Hematopoietic multipotent progenitor cell treated with erythropoietin and hydrocortisone succinate and interleukin-3 and kit ligand, for 15 days (in vitro differentiated cells): ENCODE data around the gene CLPTM1L.
"Not testable (repeated sequence)": the region's sequence is repeated elsewhere in the genome, so short reads cannot be mapped to it uniquely, and the experiment has no call there.

Experiments used
- DNase-seq: peaks from one replicate; pipeline ENCODE4 v3.0.0-alpha.2; 2015; ENCODE audit warnings: low spot score

Gene CLPTM1L

DNA sequence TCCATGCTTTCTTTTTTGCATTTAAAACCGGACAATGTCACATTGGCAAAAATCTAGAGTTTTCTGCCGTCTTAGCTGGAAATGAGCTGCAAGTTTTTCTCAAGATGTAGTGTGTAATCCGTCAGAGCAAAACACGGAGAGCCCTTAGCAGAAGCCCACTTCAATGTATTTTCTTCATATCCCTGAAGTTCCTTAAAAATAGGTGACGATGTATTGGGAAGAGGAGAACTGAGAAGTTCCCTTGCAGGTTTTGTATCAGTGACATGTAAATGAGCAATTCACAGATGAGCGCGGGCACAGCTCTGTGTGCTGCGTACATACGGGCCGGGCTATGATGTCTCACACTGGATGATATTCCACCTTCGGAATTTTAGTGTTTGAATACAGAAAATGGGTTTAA lies 14.8 kb upstream of the CLPTM1L start:
- no peak for DNase-seq

DNA sequence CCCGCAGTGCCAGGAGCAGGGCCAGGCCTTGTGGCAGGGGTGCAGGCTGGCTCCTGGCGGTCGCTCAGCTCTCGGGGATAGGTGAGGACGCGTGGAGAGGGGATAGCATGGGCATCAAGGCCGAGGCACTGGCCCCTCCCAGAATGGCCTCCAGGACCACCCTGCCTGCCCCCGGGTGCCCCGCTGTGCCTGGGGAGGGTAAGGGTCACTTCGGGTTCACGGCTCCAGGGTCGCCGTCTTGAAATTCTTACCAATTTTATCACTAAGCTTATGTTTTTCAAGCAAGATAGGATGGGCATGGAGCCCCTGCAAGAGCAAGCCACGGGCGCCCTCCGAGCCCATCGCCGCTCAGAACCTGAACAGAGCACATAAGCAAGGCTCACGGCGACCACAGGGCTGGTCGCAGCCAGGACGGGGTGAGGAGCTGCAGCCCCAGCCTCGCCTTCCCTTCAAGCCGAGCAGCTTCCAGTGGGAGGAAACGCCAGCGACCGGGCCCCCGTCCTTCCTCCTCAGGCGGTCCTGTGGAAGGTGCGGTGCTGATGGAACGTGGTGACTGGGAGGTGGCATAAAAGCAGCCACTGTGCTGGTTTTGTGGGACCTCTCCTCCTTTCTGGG lies 14.2 kb upstream of the CLPTM1L start:
- DNase-seq = no peak

DNA sequence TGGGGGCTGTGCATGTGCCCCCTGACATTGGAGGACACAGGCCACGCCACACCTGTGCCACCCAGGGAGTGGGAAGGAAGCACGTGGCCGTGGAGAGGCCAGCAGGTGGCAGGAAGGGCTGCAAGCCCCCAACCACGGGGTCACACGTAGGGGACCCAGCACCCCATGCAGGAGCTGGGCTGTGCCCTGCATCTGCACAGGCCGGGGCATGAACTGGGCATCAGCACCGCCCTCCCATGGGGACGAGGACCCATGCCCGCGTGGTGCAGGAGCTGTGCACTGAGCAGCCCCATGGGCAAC lies 13.8 kb upstream of the CLPTM1L start:
- no peak for DNase-seq

DNA sequence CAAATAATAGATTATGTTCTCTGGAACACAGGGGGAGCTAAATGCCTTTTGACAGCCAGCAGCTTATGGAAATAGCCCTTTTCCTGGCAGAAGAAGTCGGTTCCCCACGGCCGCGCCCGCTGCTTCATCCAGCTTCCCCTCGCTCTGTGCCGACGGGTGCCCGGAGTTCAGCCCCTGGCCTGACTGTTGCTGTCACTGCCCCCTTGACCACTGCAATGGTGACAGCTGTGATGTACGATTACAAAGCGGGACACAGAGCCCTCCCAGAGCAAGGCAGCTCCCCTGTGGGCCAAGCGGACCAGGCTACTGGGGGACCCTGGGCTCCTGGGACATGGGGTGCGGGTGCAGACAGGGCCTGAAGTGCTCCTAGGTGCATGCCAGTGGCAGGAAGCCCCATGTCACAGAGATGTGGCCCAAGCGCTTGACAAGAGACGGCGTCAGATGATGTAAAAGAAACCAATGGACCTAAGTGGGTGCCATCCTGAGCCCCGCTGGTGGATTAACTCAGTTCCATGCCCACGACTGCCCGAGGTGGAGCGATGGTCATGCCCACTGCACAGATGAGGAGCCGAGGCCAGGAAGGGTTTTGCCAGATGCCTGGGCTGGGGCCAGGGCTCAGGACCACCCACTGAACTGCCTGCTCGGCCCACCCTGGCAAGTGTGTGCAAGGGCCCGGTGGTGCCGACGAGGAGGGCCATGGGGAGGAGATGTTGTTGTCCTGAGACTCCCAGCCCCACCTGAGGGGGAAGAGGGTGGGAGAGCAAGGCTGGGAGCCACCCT lies 13.2 kb upstream of the CLPTM1L start:
- DNase-seq = no peak

DNA sequence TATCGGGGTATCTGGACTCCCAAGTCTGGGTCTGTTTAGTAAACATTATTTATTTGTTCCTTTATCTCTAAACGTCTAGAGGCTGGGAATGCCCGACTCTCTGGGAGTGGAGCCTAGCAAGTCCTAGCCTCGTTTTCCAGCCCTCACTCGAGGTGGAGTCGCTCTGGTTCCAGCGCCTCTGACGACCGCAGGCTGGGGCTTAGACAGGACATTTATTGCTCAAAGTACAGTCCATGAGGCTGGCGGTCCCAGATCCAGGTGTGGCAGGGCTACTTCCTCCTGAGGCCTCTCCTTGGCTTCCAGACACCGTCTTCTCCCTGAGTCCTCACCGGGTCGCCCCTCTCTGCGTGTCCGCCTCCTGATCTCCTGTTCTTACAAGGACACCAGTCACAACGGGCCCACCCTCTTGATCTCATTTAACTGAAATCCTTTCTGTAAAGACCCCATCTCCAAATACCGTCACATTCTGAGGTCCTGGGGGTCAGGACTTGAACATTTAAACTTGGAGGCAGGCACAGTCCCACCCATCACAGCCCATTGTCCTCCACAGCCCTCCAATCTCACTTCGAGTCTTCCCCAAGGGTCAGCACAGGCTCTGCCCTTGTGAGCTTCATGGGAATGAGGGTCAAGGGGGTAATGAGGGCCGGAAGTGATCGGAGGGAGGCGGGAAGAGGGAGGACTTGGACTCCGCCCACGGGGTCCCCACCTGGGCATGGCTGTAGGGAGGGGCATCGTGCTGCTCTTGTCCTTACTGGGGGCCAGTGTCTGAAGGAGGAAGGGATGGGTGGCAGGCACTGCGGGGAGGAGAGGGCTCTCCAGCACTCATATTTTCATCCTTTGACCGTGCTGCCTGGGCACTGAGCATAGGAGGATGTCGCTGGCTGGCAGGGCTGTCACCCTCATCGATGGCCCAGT lies 12.2 kb upstream of the CLPTM1L start:
- no peak for DNase-seq

DNA sequence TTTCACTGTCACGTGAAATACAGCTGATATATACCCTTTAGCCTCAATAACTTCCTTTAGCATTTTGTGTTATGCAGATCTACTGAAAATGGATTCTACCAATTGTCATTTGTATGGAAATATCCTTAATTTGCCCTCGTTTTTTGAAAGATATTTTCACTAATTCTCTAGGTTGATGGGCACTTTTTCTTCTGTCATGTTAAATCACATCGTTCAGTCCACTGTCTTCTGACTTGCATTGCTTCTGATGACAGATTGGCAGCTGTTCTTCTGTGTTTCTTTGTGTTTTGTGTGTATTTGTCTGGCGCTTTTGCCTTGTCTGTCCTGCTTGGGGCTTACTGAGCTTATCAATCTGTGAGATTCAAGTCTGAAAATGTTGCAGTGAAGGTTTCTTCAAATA lies 9.7 kb upstream of the CLPTM1L start:
- DNase-seq = no peak

DNA sequence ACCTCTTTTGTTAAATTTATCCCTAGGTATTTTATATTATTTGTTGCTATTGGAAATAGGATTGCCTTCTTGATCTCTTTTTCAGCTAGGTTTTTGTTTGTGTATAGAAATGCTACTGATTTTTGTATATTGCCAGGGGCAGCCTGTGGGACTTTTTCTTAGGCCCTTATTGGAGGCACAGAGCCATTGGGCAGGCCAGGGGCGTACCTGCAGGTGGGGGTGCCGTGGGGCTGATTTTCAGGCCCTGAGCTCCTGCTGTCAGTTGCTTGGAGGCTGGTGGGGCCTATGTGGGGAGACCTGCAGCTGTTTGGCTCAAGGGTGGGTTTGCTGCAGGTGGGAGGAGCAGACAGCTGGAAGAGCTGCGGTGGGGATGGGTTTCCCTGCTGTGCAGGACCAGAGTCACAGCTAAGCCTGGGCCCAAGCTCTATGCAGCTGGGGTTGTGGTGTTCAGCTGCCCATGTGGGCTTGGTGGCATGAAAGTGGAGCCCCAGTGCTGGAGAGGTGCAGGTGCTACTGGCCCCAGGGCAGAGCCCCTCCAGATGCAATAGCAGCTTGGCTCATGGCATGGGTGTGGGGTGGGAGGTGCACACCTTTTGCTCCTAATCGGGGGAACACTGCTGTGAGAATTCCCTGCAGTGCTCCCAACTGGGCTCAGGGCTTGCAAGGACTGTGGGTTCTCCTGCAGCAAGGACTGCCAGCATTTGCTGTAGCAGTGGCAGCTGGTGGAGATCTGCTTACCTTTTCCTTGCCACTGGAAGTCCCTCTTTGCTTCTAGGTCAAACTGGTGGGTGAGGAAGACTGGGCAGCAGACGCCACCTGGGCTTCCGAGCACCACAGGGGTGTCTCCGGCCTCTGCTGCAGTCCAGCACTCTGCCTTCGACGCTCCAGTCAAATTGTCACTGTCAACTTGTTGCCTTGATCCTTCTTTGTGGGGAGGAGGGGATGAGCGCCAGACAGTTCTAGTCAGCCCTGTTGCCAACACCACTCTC lies 7.6 kb upstream of the CLPTM1L start:
- no peak for DNase-seq

DNA sequence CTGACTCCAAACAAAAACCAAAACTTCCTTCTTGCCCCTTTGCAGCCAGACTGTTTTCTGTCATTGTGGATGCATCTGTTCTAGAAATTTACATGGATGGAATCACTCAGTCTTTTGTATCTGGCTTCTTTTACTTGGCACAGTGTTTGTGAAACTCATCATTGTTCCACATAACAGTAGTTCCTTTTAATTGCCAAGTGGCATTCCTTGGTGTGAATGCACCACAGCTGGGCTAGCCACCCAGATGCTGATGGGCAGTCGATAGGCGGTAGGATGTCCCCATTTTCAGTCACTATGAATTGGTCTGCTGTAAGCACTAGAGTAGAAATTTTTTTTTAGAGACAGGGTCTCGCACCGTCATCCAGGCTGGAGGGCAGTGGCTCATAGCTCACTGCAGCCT lies 6.3 kb upstream of the CLPTM1L start:
- no peak for DNase-seq

DNA sequence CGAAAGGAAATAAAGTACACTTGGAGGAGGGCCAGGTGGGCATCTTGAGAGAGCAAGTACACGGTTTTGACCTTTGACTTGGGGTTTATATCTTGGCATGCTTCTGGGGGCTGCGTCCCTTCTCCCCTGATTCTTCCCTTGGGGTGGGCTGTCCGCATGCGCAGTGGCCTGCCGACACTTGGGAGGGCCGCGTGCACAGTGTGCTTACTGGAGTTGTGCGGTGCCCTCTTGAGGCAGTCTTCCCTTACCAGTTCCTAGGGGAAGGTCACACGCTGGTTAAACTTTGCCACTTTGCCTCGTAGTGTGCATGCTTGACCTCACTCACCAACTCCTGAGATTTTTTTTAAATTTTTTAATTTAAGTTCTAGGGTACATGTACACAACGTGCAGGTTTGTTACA lies 4.3 kb upstream of the CLPTM1L start:
- no peak for DNase-seq

DNA sequence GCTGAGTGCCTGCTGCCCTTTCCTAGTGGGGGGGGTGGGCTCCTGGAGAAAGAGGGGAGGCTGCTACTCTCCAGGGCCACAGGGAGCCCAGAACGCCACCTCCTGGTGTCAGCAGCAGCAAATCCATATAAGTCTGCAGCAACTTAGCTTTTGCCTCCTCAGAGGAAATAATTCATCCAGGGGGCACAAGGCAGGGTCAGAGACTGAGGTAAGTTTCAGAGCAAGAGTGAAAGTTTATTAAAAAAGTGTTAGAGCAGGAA lies 4.0 kb upstream of the CLPTM1L start:
- no peak for DNase-seq

DNA sequence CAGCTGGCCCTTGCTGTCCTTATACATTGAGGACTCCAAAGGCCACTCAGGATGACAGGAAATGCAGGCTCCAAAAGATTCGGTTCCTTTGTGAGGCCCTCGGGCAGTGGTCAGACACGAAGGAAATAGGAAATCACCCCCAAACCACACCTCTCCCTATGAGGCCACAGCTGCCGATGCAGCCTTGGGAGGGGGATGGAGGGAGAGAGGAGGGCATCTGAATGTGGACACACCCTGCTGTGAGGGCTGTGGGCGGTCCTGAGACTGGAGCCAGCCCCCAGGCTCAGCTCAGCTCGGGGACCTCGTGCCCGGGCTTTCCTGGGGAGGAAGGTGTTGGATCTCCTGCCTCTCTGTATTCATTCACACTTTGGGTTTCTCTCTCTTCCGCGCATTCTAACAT lies 2.7 kb upstream of the CLPTM1L start:
- DNase-seq = no peak

DNA sequence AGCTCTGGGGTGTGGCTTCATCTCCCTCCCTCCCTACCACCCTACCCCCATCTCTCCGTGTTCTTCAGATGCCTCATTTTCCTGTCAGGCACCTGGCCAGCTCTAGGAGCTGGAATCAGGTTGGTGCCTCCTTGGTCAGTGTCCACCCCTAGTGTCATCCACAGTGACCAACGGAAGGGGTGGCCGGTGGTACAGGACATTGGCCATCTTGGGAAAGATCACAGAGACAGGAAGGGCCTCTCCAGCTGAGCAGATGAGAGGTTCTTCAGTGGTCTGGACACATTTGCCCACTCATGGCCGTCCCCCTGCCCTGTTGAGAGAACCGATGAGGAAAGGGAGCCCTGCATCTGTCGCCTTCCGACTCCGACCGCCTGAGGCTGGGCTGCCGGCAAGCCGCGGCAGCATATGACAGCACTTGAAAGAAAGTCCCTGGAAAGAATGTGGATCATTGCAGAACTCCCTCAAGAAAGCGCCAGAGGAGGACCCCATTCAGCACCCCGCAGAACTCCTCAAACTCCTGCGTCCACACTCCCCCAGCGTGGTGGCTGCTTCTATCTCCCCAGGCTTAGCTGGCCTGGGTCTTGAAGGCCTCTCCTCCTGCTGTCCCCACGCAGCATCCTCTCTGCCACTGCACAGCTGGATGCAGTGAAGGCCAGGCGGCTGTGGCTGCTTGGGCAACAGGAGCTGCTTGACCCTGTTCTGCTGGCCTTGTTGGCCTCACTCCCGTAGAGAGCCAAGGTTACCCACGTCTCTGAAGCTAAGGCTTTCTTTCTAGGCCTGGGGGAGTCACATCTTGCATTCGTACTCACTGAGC lies 1.9 kb upstream of the CLPTM1L start:
- no peak for DNase-seq

DNA sequence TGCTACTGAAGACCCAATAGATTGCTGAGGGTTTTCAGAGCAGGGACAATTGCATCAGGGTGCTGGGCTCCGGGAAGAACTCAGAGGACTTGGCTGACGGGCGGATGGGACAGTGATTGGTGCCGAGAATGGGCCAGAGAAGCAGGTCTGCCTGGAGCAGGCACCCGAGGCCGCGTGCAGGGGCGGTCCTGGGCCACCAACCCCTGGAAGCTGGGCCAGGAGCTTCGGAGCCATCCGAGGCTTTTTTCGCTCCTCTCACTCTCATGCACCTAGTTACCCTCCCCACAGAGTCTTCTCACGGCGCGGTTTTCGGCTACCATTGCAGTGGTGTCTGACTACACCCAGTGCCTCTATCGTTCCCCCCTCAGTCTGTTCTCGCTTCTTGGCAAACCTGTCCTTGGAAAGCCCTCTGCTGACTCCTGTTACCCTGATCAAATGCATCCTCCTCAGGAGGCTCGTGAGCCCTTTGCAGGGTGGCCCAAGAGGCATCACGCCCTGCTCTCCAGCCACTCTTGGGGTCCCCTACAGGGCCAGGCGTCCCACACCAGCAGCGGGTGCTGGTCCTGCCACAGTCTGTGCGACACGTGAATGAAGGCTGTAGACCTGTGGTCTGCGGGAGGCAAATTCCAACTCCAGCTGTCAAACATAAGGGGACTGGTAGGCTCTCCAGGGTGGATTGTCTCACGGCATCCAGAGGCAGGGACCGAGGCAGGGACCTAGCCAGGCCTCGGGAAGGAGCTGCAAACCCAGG lies 1.2 kb upstream of the CLPTM1L start:
- DNase-seq = no peak

DNA sequence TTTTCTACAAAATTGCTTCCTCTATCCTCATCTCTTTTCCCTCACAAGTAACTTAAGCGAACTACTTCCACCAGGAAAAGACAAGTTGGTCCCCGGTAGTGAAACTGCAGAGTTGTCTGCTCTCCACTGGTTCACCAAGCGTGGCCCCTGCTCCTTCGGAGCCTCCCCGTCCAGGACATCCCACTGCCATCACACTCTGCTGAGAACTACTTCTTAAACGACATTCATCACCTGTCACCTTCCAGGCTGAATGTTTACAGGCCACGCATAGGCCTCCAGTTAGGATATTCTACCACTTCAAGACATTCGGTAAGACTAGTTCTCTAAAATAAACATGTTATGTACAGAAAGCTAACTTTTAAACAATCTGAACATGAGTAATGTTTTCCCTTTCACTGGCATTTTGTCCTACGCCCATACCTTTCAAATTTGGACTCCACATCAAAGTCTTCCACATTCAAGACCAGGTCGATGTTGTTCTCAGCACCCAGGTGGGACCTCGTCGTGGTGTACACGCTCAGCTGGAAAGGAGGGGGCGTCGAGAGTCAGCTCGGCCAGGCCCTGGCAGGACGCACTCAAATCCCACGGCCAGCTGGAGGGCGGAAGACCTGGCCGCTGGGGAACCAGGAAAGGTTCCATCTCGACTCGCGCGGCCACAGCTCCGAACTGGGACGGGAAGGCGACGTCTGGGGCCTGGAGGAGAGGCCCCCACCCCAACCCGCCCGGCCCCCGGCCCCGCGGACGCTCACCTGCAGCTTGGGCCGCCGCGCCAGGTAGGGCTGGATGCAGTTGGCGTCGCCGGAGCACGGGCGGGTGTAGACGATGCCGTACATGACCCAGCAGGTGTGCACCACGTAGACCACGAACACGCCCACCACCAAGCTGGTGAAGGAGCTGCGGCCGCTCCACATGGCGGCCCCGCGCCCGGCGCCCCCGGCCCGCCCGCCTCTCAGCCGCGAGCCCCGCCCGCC lies 683 bp downstream of the CLPTM1L start:
- DNase-seq = no peak

DNA sequence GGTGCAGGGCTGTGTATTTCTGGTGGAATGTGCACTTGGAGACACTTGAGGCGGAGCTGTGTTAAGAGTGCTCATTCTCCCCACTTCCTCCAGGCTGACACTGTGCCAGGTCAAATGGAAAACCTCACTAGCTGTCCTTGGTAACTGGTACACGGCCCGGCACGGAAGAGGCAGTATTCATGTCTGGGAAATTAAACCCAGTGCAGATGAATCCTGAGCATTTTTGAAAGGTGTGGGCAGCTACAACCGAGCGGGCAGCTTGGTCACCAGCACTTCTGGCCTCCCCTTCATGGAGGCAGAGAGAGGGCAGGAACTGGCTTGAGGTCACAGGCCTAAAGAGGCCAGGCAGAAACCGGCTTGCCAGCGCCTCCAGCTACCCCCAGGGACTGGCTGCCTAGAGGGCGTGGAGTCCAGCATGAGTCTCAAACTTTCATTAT lies 1.6 kb downstream of the CLPTM1L start:
- DNase-seq = no peak

DNA sequence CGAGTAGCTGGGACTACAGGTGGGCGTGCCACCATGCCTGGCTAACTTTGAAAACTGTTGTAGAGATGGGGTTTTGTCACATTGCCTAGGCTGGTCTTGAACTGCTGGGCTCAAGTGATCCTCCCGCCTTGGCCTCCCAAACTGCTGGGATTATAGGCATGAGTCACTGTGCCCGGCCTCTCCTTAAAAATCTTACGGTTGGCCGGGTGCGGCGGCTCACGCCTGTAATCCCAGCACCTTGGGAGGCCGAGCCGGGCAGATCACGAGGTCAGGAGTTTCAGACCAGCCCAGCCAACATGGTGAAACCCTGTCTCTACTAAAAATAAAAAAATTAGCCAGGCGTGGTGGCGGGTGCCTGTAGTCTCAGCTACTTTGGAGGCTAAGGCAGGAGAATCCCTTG lies 2.2 kb downstream of the CLPTM1L start:
- DNase-seq = not testable (repeated sequence)

DNA sequence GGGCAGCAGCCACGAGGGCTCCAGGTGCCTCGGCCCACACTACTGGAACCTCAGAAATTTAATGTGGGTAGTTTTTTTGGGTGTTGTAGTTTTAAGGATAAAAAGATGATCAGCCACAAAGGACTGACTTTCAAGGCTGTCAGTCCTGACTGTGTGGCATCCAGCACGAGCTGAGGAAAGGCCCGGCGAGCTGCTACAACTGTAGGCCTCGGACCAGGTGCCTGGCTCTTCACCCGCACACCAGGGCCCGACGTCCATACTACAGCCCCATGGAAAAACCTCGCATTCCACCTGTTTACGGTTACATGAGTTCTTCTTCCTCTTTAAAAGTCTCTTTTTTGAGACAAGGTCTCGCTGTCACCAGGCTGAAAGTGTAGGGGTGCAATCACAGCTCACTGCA lies 2.6 kb downstream of the CLPTM1L start:
- DNase-seq = no peak

DNA sequence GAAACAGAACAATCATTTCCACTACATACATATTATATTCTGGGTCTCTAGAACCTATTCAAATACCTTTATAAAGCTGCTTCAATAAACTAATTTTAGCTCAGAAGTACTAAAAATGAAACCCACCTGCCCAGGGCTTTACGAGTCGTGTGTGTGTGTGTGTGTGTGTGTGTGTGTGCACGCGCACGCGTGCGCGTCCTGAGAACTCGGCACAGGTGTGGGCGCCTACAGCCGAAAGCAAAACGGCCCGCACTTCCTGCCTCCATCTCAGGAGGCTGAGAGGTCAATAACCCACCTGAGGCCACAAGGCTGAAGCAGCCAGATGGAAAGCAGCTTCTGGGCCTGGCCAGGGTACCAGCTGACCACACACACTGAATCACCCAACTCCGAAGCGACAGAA lies 3.0 kb downstream of the CLPTM1L start:
- DNase-seq = no peak

DNA sequence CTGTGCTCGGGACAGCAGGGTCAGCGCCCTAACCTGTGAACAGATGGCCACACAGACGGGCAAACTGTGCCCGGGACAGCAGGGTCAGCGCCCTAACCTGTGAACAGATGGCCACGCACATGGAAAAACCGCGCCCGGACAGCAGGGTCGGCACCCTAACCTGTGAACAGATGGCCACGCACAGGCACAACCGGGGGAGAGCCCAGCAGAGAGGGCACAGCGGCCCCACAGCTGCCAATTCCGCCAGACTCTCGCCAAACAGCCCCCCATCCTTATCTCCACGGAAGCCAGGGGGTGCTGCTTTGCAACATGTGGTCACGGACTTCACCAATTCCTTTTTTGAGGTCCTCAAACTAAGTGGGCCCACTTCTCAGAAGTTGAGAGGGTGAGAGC lies 5.1 kb downstream of the CLPTM1L start:
- not testable (repeated sequence) for DNase-seq
